Right lobe of liver (tissue), 4 donors: ENCODE measurements around the gene CATSPER3.

Experiments used
- CTCF ChIP-seq, 4 donors: fragments of 200-600 bp in 3 of 4; fragments of 450-650 bp in 1 of 4; IDR thresholded peaks; one replicate each; pipeline versions ENCODE4 v1.5.1 to v1.8.0; 2016 to 2022; ENCODE audit warnings: antibody characterized with exemption in 4 of 4, mild to moderate bottlenecking in 2 of 4
- POLR2A ChIP-seq: fragments of 450-650 bp; IDR thresholded peaks from one replicate; pipeline ENCODE4 v1.6.1; 2017; ENCODE audit warnings: antibody characterized with exemption, mild to moderate bottlenecking
- donor health status: DM: no; HTN: no; CAD: no.
- donor health status: DM: no; HTN: no; CAD: no.
- donor health status: DM: no; HTN: yes; CAD: no.

DNA sequence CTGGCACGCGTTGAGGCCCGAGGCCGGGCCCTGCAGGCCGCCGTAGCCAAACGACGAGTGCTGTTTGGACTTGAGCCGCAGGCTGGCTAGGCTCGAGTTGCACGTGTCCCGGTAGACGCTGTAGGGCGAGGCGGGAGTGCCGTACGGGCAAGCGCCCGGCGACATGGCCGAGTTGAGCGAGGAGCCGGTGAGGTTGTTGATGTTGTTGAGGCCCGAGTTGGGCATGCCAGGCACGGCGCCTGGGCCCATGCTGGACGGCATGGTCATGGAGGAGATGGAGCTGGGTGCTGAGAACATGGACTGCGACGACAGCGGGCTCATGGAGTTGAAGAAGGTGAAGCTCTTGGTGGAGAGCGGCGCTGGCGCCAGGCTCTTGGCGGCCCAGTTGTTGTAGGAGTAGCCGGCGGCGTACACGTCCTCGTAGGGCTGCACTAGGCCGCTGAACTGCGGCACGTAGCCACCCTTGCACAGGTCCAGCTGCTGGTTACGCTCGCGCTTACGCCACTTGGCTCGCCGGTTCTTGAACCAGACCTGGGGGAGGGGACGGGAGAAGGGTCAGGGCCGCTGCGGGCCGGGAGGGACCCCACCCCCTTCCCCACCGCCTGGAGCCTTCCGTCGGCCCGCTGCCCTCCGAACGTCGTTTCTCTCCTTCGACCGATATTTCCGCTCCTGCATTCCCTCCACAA lies 61.2 kb downstream of the CATSPER3 start:
- TF ChIP-seq CTCF (IDR thresholded peaks at IDR 0.05): no peak
- no peak for TF ChIP-seq POLR2A
